GM23338 (cell line): Measurements from ENCODE around the gene TRIM67. TPM values are rescaled to one million over a fixed set of nuclear protein-coding genes. Genes with fewer than 3 reads are reported as not detected.

Experiments
- ATAC-seq: fragments of 200-7000 bp; cut with Tn5 transposase; 3 replicates; pipeline ENCODE4 v1.9.1; 2020
- DNase-seq: peaks from one replicate; pipeline ENCODE4 v3.0.0-alpha.2; 2015; ENCODE audit warnings: low spot score
- H2AFZ ChIP-seq: fragments of 200-600 bp; sonication (generic); 2 replicates; pipeline ENCODE4 v1.8.0; 2016; ENCODE audit warnings: antibody characterized with exemption, mild to moderate bottlenecking, moderate library complexity
- H3F3A ChIP-seq: fragments of 200-600 bp; sonication (generic); replicated peaks from 2 replicates; pipeline ENCODE4 v1.8.0; 2017; ENCODE audit warnings: antibody characterized with exemption, mixed run types, low read depth
- H3K27ac ChIP-seq: fragments of 200-600 bp; sonication (generic); 2 replicates; pipeline ENCODE4 v1.6.1; 2016; ENCODE audit warnings: low read depth
- H3K27me3 ChIP-seq: fragments of 200-600 bp; sonication (generic); 2 replicates; pipeline ENCODE4 v1.8.0; 2016; ENCODE audit warnings: mild to moderate bottlenecking, mixed run types, moderate library complexity; ENCODE audit not compliant: insufficient read depth
- H3K36me3 ChIP-seq: fragments of 200-600 bp; sonication (generic); 2 replicates; pipeline ENCODE4 v1.8.0; 2016; ENCODE audit warnings: mild to moderate bottlenecking; ENCODE audit not compliant: insufficient read depth
- H3K4me1 ChIP-seq: fragments of 200-600 bp; sonication (generic); 2 replicates; pipeline ENCODE4 v1.8.0; 2016; ENCODE audit warnings: mild to moderate bottlenecking, moderate library complexity; ENCODE audit not compliant: insufficient read depth
- H3K4me2 ChIP-seq: fragments of 200-600 bp; sonication (generic); 2 replicates; pipeline ENCODE4 v1.7.1; 2017; ENCODE audit warnings: mixed run types
- H3K4me3 ChIP-seq: fragments of 200-600 bp; sonication (generic); 2 replicates; pipeline ENCODE4 v1.6.1; 2016; ENCODE audit warnings: mixed run types
- H3K79me2 ChIP-seq: fragments of 200-600 bp; sonication (generic); replicated peaks from 2 replicates; pipeline ENCODE4 v1.8.0; 2017; ENCODE audit warnings: mild to moderate bottlenecking; ENCODE audit not compliant: insufficient read depth
- H3K9me2 ChIP-seq: fragments of 200-600 bp; sonication (generic); 2 replicates; pipeline ENCODE4 v1.8.0; 2017; ENCODE audit not compliant: insufficient read depth
- H4K20me1 ChIP-seq: fragments of 200-600 bp; sonication (generic); replicated peaks from 2 replicates; pipeline ENCODE4 v1.8.0; 2017; ENCODE audit warnings: mild to moderate bottlenecking; ENCODE audit not compliant: insufficient read depth
- H3K27ac Mint-ChIP-seq: 2 replicates; pipeline ENCODE4 v1.8.0; 2020; ENCODE audit warnings: inconsistent platforms, mild to moderate bottlenecking, moderate library complexity, mixed read lengths
- H3K27me3 Mint-ChIP-seq: 3 replicates; pipeline ENCODE4 v1.8.0; 2022; ENCODE audit warnings: low read depth, mild to moderate bottlenecking, moderate library complexity, mixed read lengths, inconsistent platforms; ENCODE audit not compliant: insufficient read depth, poor library complexity
- H3K36me3 Mint-ChIP-seq: 3 replicates; pipeline ENCODE4 v1.8.0; 2021; ENCODE audit warnings: low read depth, mild to moderate bottlenecking, inconsistent platforms, moderate library complexity, mixed read lengths
- H3K4me1 Mint-ChIP-seq: 3 replicates; pipeline ENCODE4 v1.8.0; 2020; ENCODE audit warnings: mild to moderate bottlenecking, inconsistent platforms, mixed read lengths
- H3K4me3 Mint-ChIP-seq: 3 replicates; pipeline ENCODE4 v1.8.0; 2021; ENCODE audit warnings: moderate library complexity, mild to moderate bottlenecking, inconsistent platforms, mixed read lengths
- H3K9me3 Mint-ChIP-seq: 3 replicates; pipeline ENCODE4 v1.8.0; 2020; ENCODE audit warnings: moderate library complexity, mild to moderate bottlenecking, inconsistent platforms, mixed read lengths
- EZH2 ChIP-seq: fragments of 200-600 bp; sonication (generic); IDR thresholded peaks from one replicate; pipeline ENCODE4 v1.8.0; 2017; ENCODE audit warnings: antibody characterized with exemption, mild to moderate bottlenecking, low read depth; ENCODE audit not compliant: unreplicated experiment
- NANOG ChIP-seq: IDR thresholded peaks from 2 replicates; pipeline ENCODE4 v1.6.1; 2016; ENCODE audit warnings: antibody characterized with exemption, borderline replicate concordance
- POLR2AphosphoS5 ChIP-seq: IDR thresholded peaks from 2 replicates; pipeline ENCODE4 v1.6.1; 2016; ENCODE audit warnings: antibody characterized with exemption, low read depth
- STAT1 ChIP-seq: IDR thresholded peaks from one replicate; pipeline ENCODE4 v1.6.1; 2016; ENCODE audit warnings: antibody characterized with exemption; ENCODE audit not compliant: unreplicated experiment
- polyA plus RNA-seq: library from polyadenylated mRNA; unstranded; fragments of >200 nt; fragmentation: Nextera tagmentation; extraction: Ambion mirVana; gene quantifications from 2 replicates; pipeline ENCODE4 v1.2.1, GENCODE V29; 2016
- total RNA-seq: library from RNA; depleted of rRNA; stranded (reverse); fragments of >200 nt; shearing (Covaris generic); gene quantifications from 2 replicates; pipeline ENCODE4 v1.2.3, GENCODE V29; 2014
- TF ChIP-seq, protein P1 (sequence below): IDR thresholded peaks from 2 replicates; pipeline ENCODE4 v1.6.1; 2016; ENCODE audit warnings: antibody characterized with exemption
- TF ChIP-seq, protein P2 (sequence below), 2 experiments: fragments of 200-600 bp in 1 of 2; sonication (generic) in 1 of 2; conservative IDR thresholded peaks; 2 replicates each; pipeline versions ENCODE4 v1.5.1 to v1.6.1; 2016 to 2017; ENCODE audit warnings: antibody characterized with exemption in 2 of 2, low read depth in 2 of 2, mild to moderate bottlenecking in 2 of 2, moderate library complexity in 1 of 2
- TF ChIP-seq, protein P3 (sequence below): IDR thresholded peaks from one replicate; pipeline ENCODE4 v1.6.1; 2018; ENCODE audit warnings: antibody characterized with exemption; ENCODE audit not compliant: unreplicated experiment
- TF ChIP-seq, protein P4 (sequence below): fragments of 250-450 bp; sonication (Bioruptor Pico); IDR thresholded peaks from 2 replicates; pipeline ENCODE4 v1.5.0; 2020; ENCODE audit warnings: mild to moderate bottlenecking, moderate library complexity

The TRIM67 gene
- total and polyA plus RNA-seq, 2 experiments from 2014 or later = 0.03 TPM; not detected in 1

DNA sequence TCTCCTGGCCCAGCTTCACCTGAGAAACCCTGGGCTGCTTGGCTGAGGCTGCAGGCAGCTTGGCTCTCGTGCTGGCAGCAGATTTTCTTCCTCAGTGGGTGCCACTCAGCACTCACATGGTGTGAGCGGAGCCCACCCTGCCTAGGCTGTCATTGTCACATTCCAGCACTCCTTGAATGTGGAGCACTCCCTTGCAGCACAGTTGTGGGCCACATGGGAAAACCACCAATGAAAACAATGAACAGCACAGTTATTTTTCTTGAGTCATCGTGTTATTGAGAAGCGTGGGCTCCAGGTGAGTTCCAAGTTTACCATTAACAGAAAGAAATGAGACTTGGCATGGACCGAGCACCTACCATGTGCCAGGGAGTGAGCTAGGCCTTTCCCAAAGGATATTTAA lies 27.2 kb upstream of the TRIM67 start:
- Histone ChIP-seq H3K9me2 (no peaks in the 10 kb centered on the region), H3K4me2 (no peak overlapping the region), H3K27ac (no peak overlapping the region), H4K20me1 (no peaks in the 10 kb centered on the region), H2AFZ (no peak overlapping the region), H3F3A (no peaks in the 10 kb centered on the region), H3K4me1 (no peaks in the 10 kb centered on the region), H3K36me3 (no peaks in the 10 kb centered on the region), H3K27me3 (no peaks in the 10 kb centered on the region), H3K79me2 (no peaks in the 10 kb centered on the region), H3K4me3 (no peak overlapping the region)
- Mint-ChIP-seq H3K36me3 (no peaks in the 10 kb centered on the region), H3K4me3 (no peak overlapping the region), H3K27me3 (peaks cover under 1% of the 10 kb centered on the region), H3K27ac (no peak overlapping the region), H3K9me3 (peaks cover under 1% of the 10 kb centered on the region; the same call in 1 of the 3 replicates), H3K4me1 (no peaks in the 10 kb centered on the region)
- DNase-seq = no peak
- TF ChIP-seq NANOG (no peak), STAT1 (no peak), POLR2AphosphoS5 (no peak)
- TF ChIP-seq, protein P1, sequence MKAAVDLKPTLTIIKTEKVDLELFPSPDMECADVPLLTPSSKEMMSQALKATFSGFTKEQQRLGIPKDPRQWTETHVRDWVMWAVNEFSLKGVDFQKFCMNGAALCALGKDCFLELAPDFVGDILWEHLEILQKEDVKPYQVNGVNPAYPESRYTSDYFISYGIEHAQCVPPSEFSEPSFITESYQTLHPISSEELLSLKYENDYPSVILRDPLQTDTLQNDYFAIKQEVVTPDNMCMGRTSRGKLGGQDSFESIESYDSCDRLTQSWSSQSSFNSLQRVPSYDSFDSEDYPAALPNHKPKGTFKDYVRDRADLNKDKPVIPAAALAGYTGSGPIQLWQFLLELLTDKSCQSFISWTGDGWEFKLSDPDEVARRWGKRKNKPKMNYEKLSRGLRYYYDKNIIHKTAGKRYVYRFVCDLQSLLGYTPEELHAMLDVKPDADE = no peak
- TF ChIP-seq, protein P2, sequence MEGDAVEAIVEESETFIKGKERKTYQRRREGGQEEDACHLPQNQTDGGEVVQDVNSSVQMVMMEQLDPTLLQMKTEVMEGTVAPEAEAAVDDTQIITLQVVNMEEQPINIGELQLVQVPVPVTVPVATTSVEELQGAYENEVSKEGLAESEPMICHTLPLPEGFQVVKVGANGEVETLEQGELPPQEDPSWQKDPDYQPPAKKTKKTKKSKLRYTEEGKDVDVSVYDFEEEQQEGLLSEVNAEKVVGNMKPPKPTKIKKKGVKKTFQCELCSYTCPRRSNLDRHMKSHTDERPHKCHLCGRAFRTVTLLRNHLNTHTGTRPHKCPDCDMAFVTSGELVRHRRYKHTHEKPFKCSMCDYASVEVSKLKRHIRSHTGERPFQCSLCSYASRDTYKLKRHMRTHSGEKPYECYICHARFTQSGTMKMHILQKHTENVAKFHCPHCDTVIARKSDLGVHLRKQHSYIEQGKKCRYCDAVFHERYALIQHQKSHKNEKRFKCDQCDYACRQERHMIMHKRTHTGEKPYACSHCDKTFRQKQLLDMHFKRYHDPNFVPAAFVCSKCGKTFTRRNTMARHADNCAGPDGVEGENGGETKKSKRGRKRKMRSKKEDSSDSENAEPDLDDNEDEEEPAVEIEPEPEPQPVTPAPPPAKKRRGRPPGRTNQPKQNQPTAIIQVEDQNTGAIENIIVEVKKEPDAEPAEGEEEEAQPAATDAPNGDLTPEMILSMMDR (conservative IDR thresholded peaks at IDR 0.05; ENCODE audit: low read depth in 2 of 2) = no peak
- ATAC-seq = no peak

DNA sequence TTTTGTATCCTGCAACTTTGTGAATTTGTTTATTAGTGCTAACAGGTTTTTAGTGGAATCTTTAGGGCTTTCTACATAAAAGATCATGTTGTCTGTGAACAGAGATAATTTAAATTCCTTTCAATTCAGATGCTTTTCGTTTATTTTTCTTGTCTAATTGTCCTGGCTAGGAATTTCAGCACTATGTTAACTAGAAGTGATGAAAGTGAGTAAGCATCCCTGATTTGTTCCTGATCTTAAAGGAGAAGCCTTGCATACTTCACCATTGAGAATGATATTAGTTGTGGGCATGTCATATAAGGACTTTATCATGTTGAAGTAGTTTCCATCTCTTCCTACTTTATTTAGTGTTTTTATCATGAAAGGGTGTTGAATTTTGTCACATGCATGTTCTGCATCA lies 23.6 kb upstream of the TRIM67 start:
- H3F3A ChIP-seq = no peaks in the 10 kb centered on the region
- no peaks in the 10 kb centered on the region; the same call in 2 of the 3 replicates for H3K9me3 Mint-ChIP-seq
- H3K4me2 ChIP-seq = no peak overlapping the region
- TF ChIP-seq, protein P3, sequence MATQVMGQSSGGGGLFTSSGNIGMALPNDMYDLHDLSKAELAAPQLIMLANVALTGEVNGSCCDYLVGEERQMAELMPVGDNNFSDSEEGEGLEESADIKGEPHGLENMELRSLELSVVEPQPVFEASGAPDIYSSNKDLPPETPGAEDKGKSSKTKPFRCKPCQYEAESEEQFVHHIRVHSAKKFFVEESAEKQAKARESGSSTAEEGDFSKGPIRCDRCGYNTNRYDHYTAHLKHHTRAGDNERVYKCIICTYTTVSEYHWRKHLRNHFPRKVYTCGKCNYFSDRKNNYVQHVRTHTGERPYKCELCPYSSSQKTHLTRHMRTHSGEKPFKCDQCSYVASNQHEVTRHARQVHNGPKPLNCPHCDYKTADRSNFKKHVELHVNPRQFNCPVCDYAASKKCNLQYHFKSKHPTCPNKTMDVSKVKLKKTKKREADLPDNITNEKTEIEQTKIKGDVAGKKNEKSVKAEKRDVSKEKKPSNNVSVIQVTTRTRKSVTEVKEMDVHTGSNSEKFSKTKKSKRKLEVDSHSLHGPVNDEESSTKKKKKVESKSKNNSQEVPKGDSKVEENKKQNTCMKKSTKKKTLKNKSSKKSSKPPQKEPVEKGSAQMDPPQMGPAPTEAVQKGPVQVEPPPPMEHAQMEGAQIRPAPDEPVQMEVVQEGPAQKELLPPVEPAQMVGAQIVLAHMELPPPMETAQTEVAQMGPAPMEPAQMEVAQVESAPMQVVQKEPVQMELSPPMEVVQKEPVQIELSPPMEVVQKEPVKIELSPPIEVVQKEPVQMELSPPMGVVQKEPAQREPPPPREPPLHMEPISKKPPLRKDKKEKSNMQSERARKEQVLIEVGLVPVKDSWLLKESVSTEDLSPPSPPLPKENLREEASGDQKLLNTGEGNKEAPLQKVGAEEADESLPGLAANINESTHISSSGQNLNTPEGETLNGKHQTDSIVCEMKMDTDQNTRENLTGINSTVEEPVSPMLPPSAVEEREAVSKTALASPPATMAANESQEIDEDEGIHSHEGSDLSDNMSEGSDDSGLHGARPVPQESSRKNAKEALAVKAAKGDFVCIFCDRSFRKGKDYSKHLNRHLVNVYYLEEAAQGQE = no peak
- no peak for TF ChIP-seq EZH2
- TF ChIP-seq, protein P4, sequence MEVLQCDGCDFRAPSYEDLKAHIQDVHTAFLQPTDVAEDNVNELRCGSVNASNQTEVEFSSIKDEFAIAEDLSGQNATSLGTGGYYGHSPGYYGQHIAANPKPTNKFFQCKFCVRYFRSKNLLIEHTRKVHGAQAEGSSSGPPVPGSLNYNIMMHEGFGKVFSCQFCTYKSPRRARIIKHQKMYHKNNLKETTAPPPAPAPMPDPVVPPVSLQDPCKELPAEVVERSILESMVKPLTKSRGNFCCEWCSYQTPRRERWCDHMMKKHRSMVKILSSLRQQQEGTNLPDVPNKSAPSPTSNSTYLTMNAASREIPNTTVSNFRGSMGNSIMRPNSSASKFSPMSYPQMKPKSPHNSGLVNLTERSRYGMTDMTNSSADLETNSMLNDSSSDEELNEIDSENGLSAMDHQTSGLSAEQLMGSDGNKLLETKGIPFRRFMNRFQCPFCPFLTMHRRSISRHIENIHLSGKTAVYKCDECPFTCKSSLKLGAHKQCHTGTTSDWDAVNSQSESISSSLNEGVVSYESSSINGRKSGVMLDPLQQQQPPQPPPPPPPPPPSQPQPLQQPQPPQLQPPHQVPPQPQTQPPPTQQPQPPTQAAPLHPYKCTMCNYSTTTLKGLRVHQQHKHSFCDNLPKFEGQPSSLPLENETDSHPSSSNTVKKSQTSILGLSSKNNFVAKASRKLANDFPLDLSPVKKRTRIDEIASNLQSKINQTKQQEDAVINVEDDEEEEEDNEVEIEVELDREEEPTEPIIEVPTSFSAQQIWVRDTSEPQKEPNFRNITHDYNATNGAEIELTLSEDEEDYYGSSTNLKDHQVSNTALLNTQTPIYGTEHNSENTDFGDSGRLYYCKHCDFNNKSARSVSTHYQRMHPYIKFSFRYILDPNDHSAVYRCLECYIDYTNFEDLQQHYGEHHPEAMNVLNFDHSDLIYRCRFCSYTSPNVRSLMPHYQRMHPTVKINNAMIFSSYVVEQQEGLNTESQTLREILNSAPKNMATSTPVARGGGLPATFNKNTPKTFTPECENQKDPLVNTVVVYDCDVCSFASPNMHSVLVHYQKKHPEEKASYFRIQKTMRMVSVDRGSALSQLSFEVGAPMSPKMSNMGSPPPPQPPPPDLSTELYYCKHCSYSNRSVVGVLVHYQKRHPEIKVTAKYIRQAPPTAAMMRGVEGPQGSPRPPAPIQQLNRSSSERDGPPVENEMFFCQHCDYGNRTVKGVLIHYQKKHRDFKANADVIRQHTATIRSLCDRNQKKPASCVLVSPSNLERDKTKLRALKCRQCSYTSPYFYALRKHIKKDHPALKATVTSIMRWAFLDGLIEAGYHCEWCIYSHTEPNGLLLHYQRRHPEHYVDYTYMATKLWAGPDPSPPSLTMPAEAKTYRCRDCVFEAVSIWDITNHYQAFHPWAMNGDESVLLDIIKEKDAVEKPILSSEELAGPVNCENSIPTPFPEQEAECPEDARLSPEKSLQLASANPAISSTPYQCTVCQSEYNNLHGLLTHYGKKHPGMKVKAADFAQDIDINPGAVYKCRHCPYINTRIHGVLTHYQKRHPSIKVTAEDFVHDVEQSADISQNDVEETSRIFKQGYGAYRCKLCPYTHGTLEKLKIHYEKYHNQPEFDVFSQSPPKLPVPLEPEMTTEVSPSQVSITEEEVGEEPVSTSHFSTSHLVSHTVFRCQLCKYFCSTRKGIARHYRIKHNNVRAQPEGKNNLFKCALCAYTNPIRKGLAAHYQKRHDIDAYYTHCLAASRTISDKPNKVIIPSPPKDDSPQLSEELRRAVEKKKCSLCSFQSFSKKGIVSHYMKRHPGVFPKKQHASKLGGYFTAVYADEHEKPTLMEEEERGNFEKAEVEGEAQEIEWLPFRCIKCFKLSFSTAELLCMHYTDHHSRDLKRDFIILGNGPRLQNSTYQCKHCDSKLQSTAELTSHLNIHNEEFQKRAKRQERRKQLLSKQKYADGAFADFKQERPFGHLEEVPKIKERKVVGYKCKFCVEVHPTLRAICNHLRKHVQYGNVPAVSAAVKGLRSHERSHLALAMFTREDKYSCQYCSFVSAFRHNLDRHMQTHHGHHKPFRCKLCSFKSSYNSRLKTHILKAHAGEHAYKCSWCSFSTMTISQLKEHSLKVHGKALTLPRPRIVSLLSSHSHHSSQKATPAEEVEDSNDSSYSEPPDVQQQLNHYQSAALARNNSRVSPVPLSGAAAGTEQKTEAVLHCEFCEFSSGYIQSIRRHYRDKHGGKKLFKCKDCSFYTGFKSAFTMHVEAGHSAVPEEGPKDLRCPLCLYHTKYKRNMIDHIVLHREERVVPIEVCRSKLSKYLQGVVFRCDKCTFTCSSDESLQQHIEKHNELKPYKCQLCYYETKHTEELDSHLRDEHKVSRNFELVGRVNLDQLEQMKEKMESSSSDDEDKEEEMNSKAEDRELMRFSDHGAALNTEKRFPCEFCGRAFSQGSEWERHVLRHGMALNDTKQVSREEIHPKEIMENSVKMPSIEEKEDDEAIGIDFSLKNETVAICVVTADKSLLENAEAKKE = no peak
- no peak for TF ChIP-seq POLR2AphosphoS5

More for the DNA sequence above, 23.6 kb upstream of the TRIM67 start:
- Mint-ChIP-seq H3K36me3 (no peaks in the 10 kb centered on the region), H3K4me1 (no peaks in the 10 kb centered on the region), H3K4me3 (no peak overlapping the region), H3K27me3 (peaks cover 7% of the 10 kb centered on the region), H3K27ac (no peak overlapping the region)
- no peaks in the 10 kb centered on the region for H3K4me1 ChIP-seq
- H3K79me2 ChIP-seq = no peaks in the 10 kb centered on the region
- no peaks in the 10 kb centered on the region for H3K9me2 ChIP-seq
- H3K4me3 ChIP-seq = no peak overlapping the region
- H3K27me3 ChIP-seq = no peaks in the 10 kb centered on the region
- ATAC-seq = no peak
- no peak overlapping the region for H3K27ac ChIP-seq
- no peaks in the 10 kb centered on the region for H3K36me3 ChIP-seq
- H4K20me1 ChIP-seq = no peaks in the 10 kb centered on the region
- no peak overlapping the region for H2AFZ ChIP-seq
- DNase-seq = no peak
